GM23248 (cell line): ENCODE results near the gene OLFML3. TPM values are rescaled to one million over a fixed set of nuclear protein-coding genes. Genes with fewer than 3 reads are reported as not detected.

Source experiments
- DNase-seq: peaks from one replicate; pipeline ENCODE4 v3.0.0-alpha.2; 2015
- H2AFZ ChIP-seq: fragments of 200-600 bp; sonication (generic); 2 replicates; pipeline ENCODE4 v1.6.1; 2016; ENCODE audit warnings: antibody characterized with exemption
- H3F3A ChIP-seq: fragments of 200-600 bp; sonication (generic); 2 replicates; pipeline ENCODE4 v1.6.1; 2016; ENCODE audit warnings: mild to moderate bottlenecking, antibody characterized with exemption, mixed run types; ENCODE audit not compliant: insufficient read depth
- H3K27ac ChIP-seq: fragments of 200-600 bp; sonication (generic); 2 replicates; pipeline ENCODE4 v1.5.1; 2016; ENCODE audit warnings: mild to moderate bottlenecking
- H3K27me3 ChIP-seq: fragments of 200-600 bp; sonication (generic); replicated peaks from 2 replicates; pipeline ENCODE4 v1.6.1; 2016; ENCODE audit warnings: mild to moderate bottlenecking; ENCODE audit not compliant: insufficient read depth
- H3K36me3 ChIP-seq: fragments of 200-600 bp; sonication (generic); 2 replicates; pipeline ENCODE4 v1.6.1; 2016; ENCODE audit warnings: low read depth, mild to moderate bottlenecking
- H3K4me1 ChIP-seq: fragments of 200-600 bp; sonication (generic); 2 replicates; pipeline ENCODE4 v1.6.1; 2016; ENCODE audit warnings: mild to moderate bottlenecking; ENCODE audit not compliant: insufficient read depth
- H3K4me2 ChIP-seq: fragments of 200-600 bp; sonication (generic); one replicate; pipeline ENCODE4 v1.6.1; 2016; ENCODE audit warnings: mild to moderate bottlenecking; ENCODE audit not compliant: unreplicated experiment
- H3K4me3 ChIP-seq: fragments of 200-600 bp; sonication (generic); 2 replicates; pipeline ENCODE4 v1.5.1; 2016; ENCODE audit warnings: mild to moderate bottlenecking
- H3K79me2 ChIP-seq: fragments of 200-600 bp; sonication (generic); 2 replicates; pipeline ENCODE4 v1.6.1; 2016; ENCODE audit warnings: mild to moderate bottlenecking; ENCODE audit not compliant: insufficient read depth
- H3K9ac ChIP-seq: fragments of 200-600 bp; sonication (generic); 2 replicates; pipeline ENCODE4 v1.6.1; 2016; ENCODE audit warnings: mild to moderate bottlenecking
- H3K9me2 ChIP-seq: fragments of 200-600 bp; sonication (generic); 2 replicates; pipeline ENCODE4 v1.6.1; 2016; ENCODE audit warnings: mixed run types, mild to moderate bottlenecking, moderate library complexity; ENCODE audit not compliant: insufficient read depth
- H3K9me3 ChIP-seq: fragments of 200-600 bp; sonication (generic); one replicate; pipeline ENCODE4 v1.6.1; 2017; ENCODE audit warnings: low read depth
- H4K20me1 ChIP-seq: fragments of 200-600 bp; sonication (generic); 2 replicates; pipeline ENCODE4 v1.6.0; 2016; ENCODE audit not compliant: insufficient read depth
- EZH2 ChIP-seq: fragments of 200-600 bp; sonication (generic); IDR thresholded peaks from 2 replicates; pipeline ENCODE4 v1.6.1; 2018; ENCODE audit warnings: antibody characterized with exemption, mild to moderate bottlenecking; ENCODE audit not compliant: insufficient read depth, poor library complexity, severe bottlenecking
- EZH2phosphoT487 ChIP-seq: fragments of 200-600 bp; sonication (generic); IDR thresholded peaks from 2 replicates; pipeline ENCODE4 v1.6.1; 2018; ENCODE audit warnings: antibody characterized with exemption, moderate library complexity, mild to moderate bottlenecking, low read depth; ENCODE audit not compliant: insufficient read depth
- WGBS, 2 experiments: methylation state at CpG; one replicate each; pipeline ENCODE4 v1.1.6; 2015 to 2017; ENCODE audit warnings: low lambda C conversion rate in 2 of 2, low coverage in 1 of 2; ENCODE audit errors: missing lambda C conversion rate in 2 of 2; 5-methylcytosine and 5-hydroxymethylcytosine counted together
- in situ Hi-C: fragments of 300-500 bp; cut with MboI; formaldehyde crosslinking; loops from 2 replicates; pipeline ENCODE4 v1.15.0; 2020
- polyA plus RNA-seq: library from polyadenylated mRNA; unstranded; fragments of >200 nt; fragmentation: Nextera tagmentation; extraction: Ambion mirVana; gene quantifications from 2 replicates; pipeline ENCODE4 v1.2.1, GENCODE V29; 2016
- total RNA-seq: library from RNA; depleted of rRNA; stranded (reverse); fragments of >200 nt; shearing (Covaris generic); gene quantifications from 2 replicates; pipeline ENCODE4 v1.2.3, GENCODE V29; 2014

Gene OLFML3
- total and polyA plus RNA-seq, 2 experiments from 2014 or later, result 141 to 168 TPM

- 62 to 64% methylated on average over 4 of the region's 4 CpGs for WGBS, 2 experiments
- Histone ChIP-seq H3K4me1 (peaks cover 12% of the 10 kb centered on the region; the same call in 1 of the 2 replicates), H4K20me1 (no peaks in the 10 kb centered on the region), H3K9me3 (no peaks in the 10 kb centered on the region), H3F3A (no peaks in the 10 kb centered on the region), H3K36me3 (no peaks in the 10 kb centered on the region), H3K27me3 (peaks cover 3% of the 10 kb centered on the region; the same call in 1 of the 2 replicates), H3K4me2 (no peak overlapping the region), H3K27ac (no peak overlapping the region), H3K79me2 (no peaks in the 10 kb centered on the region), H3K9me2 (no peaks in the 10 kb centered on the region), H3K9ac (no peak overlapping the region), H2AFZ (no peak overlapping the region), H3K4me3 (no peak overlapping the region)
- no peak for DNase-seq
- TF ChIP-seq EZH2 (no peak), EZH2phosphoT487 (no peak)
- in situ Hi-C loops, result no loop called here
Observed at GRCh38 chr1:114021665-114022099, 42.4 kb downstream of the OLFML3 start.

DNA sequence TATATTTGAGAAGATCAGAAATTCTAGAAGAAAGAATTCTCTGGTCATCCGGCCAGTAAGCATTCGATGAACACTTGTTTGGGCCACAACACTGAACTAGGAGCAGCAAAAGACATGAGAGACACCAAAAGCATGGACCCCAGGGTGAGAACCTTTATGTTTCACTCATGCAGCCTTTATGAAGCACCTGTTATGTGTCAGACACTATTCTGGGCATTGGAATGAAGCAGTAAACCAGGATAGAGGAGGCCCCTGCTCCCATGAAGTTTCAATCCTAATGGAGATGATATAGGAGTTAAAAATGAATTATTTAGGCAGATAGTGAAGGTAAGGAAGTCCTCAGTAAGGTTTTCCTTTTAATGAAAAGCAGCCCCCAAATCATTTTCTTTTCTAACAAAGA, 43.6 kb downstream of the OLFML3 start:
- no peaks in the 10 kb centered on the region for H3F3A ChIP-seq
- peaks cover 13% of the 10 kb centered on the region; the same call in 1 of the 2 replicates for H3K4me1 ChIP-seq
- H3K27me3 ChIP-seq, result peaks cover 3% of the 10 kb centered on the region; the same call in 1 of the 2 replicates
- no peak for DNase-seq
- H3K4me2 ChIP-seq, result no peak overlapping the region
- 96 to 100% methylated on average over 2 of the region's 2 CpGs for WGBS, 2 experiments
- no peak overlapping the region for H3K27ac ChIP-seq
- no peaks in the 10 kb centered on the region for H3K9me2 ChIP-seq
- H3K9ac ChIP-seq, result no peak overlapping the region
- H4K20me1 ChIP-seq, result no peaks in the 10 kb centered on the region
- in situ Hi-C loops, result no loop called here
- H3K36me3 ChIP-seq, result no peaks in the 10 kb centered on the region
- H2AFZ ChIP-seq, result no peak overlapping the region
- TF ChIP-seq EZH2phosphoT487 (no peak), EZH2 (no peak)
- H3K9me3 ChIP-seq, result no peaks in the 10 kb centered on the region
- no peak overlapping the region for H3K4me3 ChIP-seq
- H3K79me2 ChIP-seq, result no peaks in the 10 kb centered on the region

- H3K27ac ChIP-seq, result no peak overlapping the region
- WGBS, 2 experiments, result 64 to 70% methylated on average over 6 of the region's 6 CpGs
Observed at GRCh38 chr1:114023377-114023776, 44.1 kb downstream of the OLFML3 start.

DNA sequence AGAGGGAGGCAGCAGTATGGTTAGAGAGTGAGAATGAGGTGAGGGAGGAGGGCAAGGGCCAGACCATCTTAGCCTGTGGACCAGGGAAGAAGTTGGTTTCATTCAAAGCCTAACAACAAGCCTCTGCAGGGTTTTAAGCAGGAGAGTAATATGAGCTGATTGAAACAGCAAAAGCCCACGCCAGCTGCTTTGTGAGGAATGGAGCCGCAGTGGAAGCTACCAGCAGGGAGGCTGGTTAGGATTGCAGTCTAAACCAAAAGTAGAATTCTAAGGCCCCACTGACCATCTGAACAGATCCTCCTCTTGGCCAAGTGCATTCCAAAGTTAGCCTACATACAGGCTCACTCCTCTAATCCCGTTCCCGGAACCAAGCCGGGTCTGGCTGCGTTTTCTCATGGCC, 44.8 kb downstream of the OLFML3 start:
- WGBS, 2 experiments, result 69 to 77% methylated on average over 6 of the region's 6 CpGs
- TF ChIP-seq EZH2 (no peak), EZH2phosphoT487 (no peak)

More at GRCh38 chr1:114023377-114023776, 44.1 kb downstream of the OLFML3 start:
- no peak overlapping the region for H3K4me2 ChIP-seq
- H3K4me1 ChIP-seq, result peaks cover 13% of the 10 kb centered on the region; the same call in 1 of the 2 replicates
- DNase-seq, result no peak
- H3F3A ChIP-seq, result no peaks in the 10 kb centered on the region
- H3K79me2 ChIP-seq, result no peaks in the 10 kb centered on the region
- H3K36me3 ChIP-seq, result no peaks in the 10 kb centered on the region
- TF ChIP-seq EZH2, result no peak
- TF ChIP-seq EZH2phosphoT487, result no peak
- in situ Hi-C loops, result no loop called here
- no peak overlapping the region for H3K9ac ChIP-seq
- no peaks in the 10 kb centered on the region for H3K9me2 ChIP-seq
- no peaks in the 10 kb centered on the region for H3K9me3 ChIP-seq
- H3K27me3 ChIP-seq, result 0 out of 2 replicates have a peak, but pooled peaks cover 3% of the 10 kb centered on the region
- H3K4me3 ChIP-seq, result no peak overlapping the region
- H4K20me1 ChIP-seq, result no peaks in the 10 kb centered on the region
- H2AFZ ChIP-seq, result no peak overlapping the region

More for the DNA sequence above, 44.8 kb downstream of the OLFML3 start:
- Histone ChIP-seq H3K4me2 (no peak overlapping the region), H3K4me1 (peaks cover 13% of the 10 kb centered on the region; the same call in 1 of the 2 replicates), H3K9me3 (no peaks in the 10 kb centered on the region), H3K27ac (no peak overlapping the region), H3K27me3 (0 out of 2 replicates have a peak, but pooled peaks cover 3% of the 10 kb centered on the region), H3F3A (no peaks in the 10 kb centered on the region), H3K9me2 (no peaks in the 10 kb centered on the region), H3K79me2 (no peaks in the 10 kb centered on the region), H4K20me1 (no peaks in the 10 kb centered on the region), H3K9ac (no peak overlapping the region), H2AFZ (no peak overlapping the region), H3K36me3 (no peaks in the 10 kb centered on the region), H3K4me3 (no peak overlapping the region)
- in situ Hi-C loops, result no loop called here
- peak; percentile 12 for DNase-seq
